B cell (primary cell): ENCODE results near the gene TRIM44. TPM values are rescaled to one million over a fixed set of nuclear protein-coding genes. Genes with fewer than 3 reads are reported as not detected.

ENCODE experiments used
- ATAC-seq: fragments of 200-7000 bp; cut with Tn5 transposase; one replicate; pipeline ENCODE4 v1.10.0; 2021; ENCODE audit warnings: low read depth, mild to moderate bottlenecking, moderate number of reproducible peaks, moderate library complexity
- CTCF ChIA-PET: fragments of 350-600 bp; sonication (Branson Sonifier 250); formaldehyde crosslinking; loops from one replicate; lab custom pipeline; 2021; ENCODE audit warnings: antibody characterized with exemption, inconsistent platforms; lab: Charles Lee
- POLR2A ChIA-PET: fragments of 350-600 bp; sonication (Branson Sonifier 250); formaldehyde crosslinking; loops from one replicate; lab custom pipeline; 2021; ENCODE audit warnings: antibody characterized with exemption; lab: Charles Lee
- DNase-seq: peaks from one replicate; pipeline ENCODE4 v3.0.0; 2013
- H2AFZ ChIP-seq: 2 replicates; pipeline ENCODE4 v1.6.1; 2012; ENCODE audit warnings: mild to moderate bottlenecking, low read depth, low read length; ENCODE audit not compliant: insufficient read depth, poor library complexity, severe bottlenecking
- H3K27ac ChIP-seq, 2 donors: 1 replicate in 1 of 2; 2 replicates in 1 of 2; pipeline ENCODE4 v1.5.1; 2012 to 2013; ENCODE audit warnings: low read length in 2 of 2, mild to moderate bottlenecking in 2 of 2, moderate library complexity in 1 of 2
- H3K27me3 ChIP-seq, 4 experiments: fragments of 200-600 bp in 1 of 4; sonication (generic) in 1 of 4; replicated peaks in 1 of 4; 1 replicate in 2 of 4; 2 replicates in 2 of 4; pipeline versions ENCODE4 v1.6.1 to v1.7.0; 2013 to 2016; ENCODE audit warnings: low read length in 3 of 4, mild to moderate bottlenecking in 2 of 4, mixed read lengths in 1 of 4, moderate library complexity in 1 of 4; ENCODE audit not compliant: insufficient read depth in 4 of 4, control insufficient read depth in 3 of 4; ENCODE audit errors: control extremely low read depth in 1 of 4
- H3K36me3 ChIP-seq, 2 experiments: replicated peaks in 1 of 2; 1 replicate in 1 of 2; 2 replicates in 1 of 2; pipeline versions ENCODE4 v1.6.1 to v1.7.1; 2013; ENCODE audit warnings: low read length in 1 of 2; ENCODE audit not compliant: insufficient read depth in 2 of 2, control insufficient read depth in 1 of 2; ENCODE audit errors: control extremely low read depth in 1 of 2, extremely low read depth in 1 of 2
- H3K4me1 ChIP-seq, 2 donors: fragments of 200-600 bp in 1 of 2; sonication (generic) in 1 of 2; 1 replicate in 1 of 2; 2 replicates in 1 of 2; pipeline versions ENCODE4 v1.5.1 to v1.6.1; 2013 to 2017; ENCODE audit warnings: low read length in 2 of 2; ENCODE audit not compliant: control insufficient read depth in 2 of 2, insufficient read depth in 2 of 2
- H3K4me2 ChIP-seq: replicated peaks from 2 replicates; pipeline ENCODE3; 2012; ENCODE audit warnings: mild to moderate bottlenecking, low read depth, low read length; ENCODE audit not compliant: poor library complexity, severe bottlenecking
- H3K4me3 ChIP-seq, 5 experiments: fragments of 200-600 bp in 1 of 5; sonication (generic) in 1 of 5; 1 replicate in 3 of 5; 2 replicates in 2 of 5; pipeline versions ENCODE4 v1.5.1 to v1.7.0; 2011 to 2016; ENCODE audit warnings: low read length in 4 of 5, mild to moderate bottlenecking in 4 of 5, low read depth in 2 of 5, control low read depth in 1 of 5, moderate library complexity in 1 of 5; ENCODE audit not compliant: insufficient read depth in 1 of 5; ENCODE audit errors: control extremely low read depth in 1 of 5, extremely low read depth in 1 of 5
- H3K79me2 ChIP-seq: fragments of 200-600 bp; sonication (generic); one replicate; pipeline ENCODE4 v1.6.0; 2016; ENCODE audit warnings: low read length; ENCODE audit not compliant: control insufficient read depth, insufficient read depth
- H3K9ac ChIP-seq: fragments of 200-600 bp; sonication (generic); 2 replicates; pipeline ENCODE4 v1.6.1; 2017; ENCODE audit warnings: mild to moderate bottlenecking, low read length, moderate library complexity
- H3K9me3 ChIP-seq, 3 donors: one replicate each; pipeline versions ENCODE4 v1.6.1 to v1.7.1; 2013; ENCODE audit warnings: low read length in 2 of 3; ENCODE audit not compliant: control insufficient read depth in 2 of 3, insufficient read depth in 1 of 3; ENCODE audit errors: control extremely low read depth in 1 of 3
- H4K20me1 ChIP-seq: 2 replicates; pipeline ENCODE4 v1.6.0; 2012; ENCODE audit warnings: mild to moderate bottlenecking, low read length; ENCODE audit not compliant: insufficient read depth, control insufficient read depth, poor library complexity, severe bottlenecking
- H3K27ac Mint-ChIP-seq: one replicate; pipeline ENCODE4 v1.8.0; 2021; ENCODE audit warnings: mixed read lengths
- H3K27me3 Mint-ChIP-seq: one replicate; pipeline ENCODE4 v1.8.0; 2021; ENCODE audit warnings: mixed read lengths
- H3K4me1 Mint-ChIP-seq: one replicate; pipeline ENCODE4 v1.8.0; 2021; ENCODE audit warnings: mixed read lengths
- H3K4me3 Mint-ChIP-seq: one replicate; pipeline ENCODE4 v1.8.0; 2021; ENCODE audit warnings: mixed read lengths
- H3K9me3 Mint-ChIP-seq: one replicate; pipeline ENCODE4 v1.8.0; 2022; ENCODE audit warnings: mixed read lengths; ENCODE audit not compliant: insufficient read depth
- CTCF ChIP-seq: fragments of 200-600 bp; IDR thresholded peaks from one replicate; pipeline ENCODE4 v1.8.0; 2022; ENCODE audit warnings: antibody characterized with exemption, mild to moderate bottlenecking
- EZH2 ChIP-seq: IDR thresholded peaks from 2 replicates; pipeline ENCODE4 v1.6.1; 2012; ENCODE audit warnings: borderline replicate concordance, low read depth, mild to moderate bottlenecking, moderate library complexity, low read length; ENCODE audit not compliant: insufficient read depth, poor library complexity, severe bottlenecking
- WGBS: methylation state at CpG from one replicate; pipeline ENCODE4 v1.1.5; 2013; ENCODE audit warnings: missing lambda C conversion rate; ENCODE audit not compliant: insufficient coverage; 5-methylcytosine and 5-hydroxymethylcytosine counted together
- intact Hi-C: fragments of 100-400 bp; cut with micrococcal nuclease; formaldehyde crosslinking; loops from one replicate; pipeline ENCODE4 v1.10.0; 2022
- polyA plus RNA-seq: library from polyadenylated mRNA; depleted of rRNA; stranded (reverse); fragments of >200 nt; gene quantifications from 2 replicates; pipeline ENCODE4 v1.2.3, GENCODE V29; 2012
- total RNA-seq, 2 donors: library from RNA; stranded (reverse); fragments of 120-200 nt in 1 of 2; gene quantifications; 1 replicate in 1 of 2; 2 replicates in 1 of 2; pipeline versions ENCODE4 v1.2.3 to v1.2.4, GENCODE V29; 2013 to 2022

The TRIM44 gene
- total and polyA plus RNA-seq, 2 donors (not counting 1 experiment from before 2014, with no cell fraction given), result 39.1 to 71.1 TPM

GRCh38 chr11:35780951-35781860 lies 118.6 kb downstream of the TRIM44 start:
- intact Hi-C loops, result no loop called here
- Histone ChIP-seq H3K79me2 (peaks cover 24% of the 10 kb centered on the region), H3K4me2 (no peak overlapping the region), H3K4me3 (no peak overlapping the region), H2AFZ (no peak overlapping the region), H3K27ac (no peak overlapping the region), H3K9ac (no peak overlapping the region), H4K20me1 (peaks cover 36% of the 10 kb centered on the region), H3K27me3 (no peaks in the 10 kb centered on the region), H3K4me1 (peaks cover 0 to 5% of the 10 kb centered on the region in 2 donors), H3K9me3 (peaks cover 0 to 10% (median 8%) of the 10 kb centered on the region in 3 donors), H3K36me3 (no peaks in the 10 kb centered on the region)
- Mint-ChIP-seq H3K4me1 (peaks cover 43% of the 10 kb centered on the region), H3K27ac (no peak overlapping the region), H3K4me3 (no peak overlapping the region), H3K9me3 (peaks cover 11% of the 10 kb centered on the region), H3K27me3 (no peaks in the 10 kb centered on the region)
- DNase-seq, result no peak
- WGBS, result 80% methylated on average over 7 of the region's 7 CpGs
- POLR2A ChIA-PET, result no interaction called here
- no peak for TF ChIP-seq EZH2
- no peak for TF ChIP-seq CTCF
- CTCF ChIA-PET, result interaction anchor here (0.7 kb wide), 1 partner anchor 11 kb away, joined by 5 read pairs; no protein-coding TSS in a partner anchor
- no peak for ATAC-seq

- Mint-ChIP-seq H3K4me3 (no peak overlapping the region), H3K27me3 (no peaks in the 10 kb centered on the region), H3K4me1 (peaks cover 44% of the 10 kb centered on the region), H3K27ac (no peak overlapping the region), H3K9me3 (peaks cover 9% of the 10 kb centered on the region)
- CTCF ChIA-PET, result no interaction called here
- Histone ChIP-seq H3K4me2 (no peak overlapping the region), H3K27me3 (no peaks in the 10 kb centered on the region), H3K9ac (no peak overlapping the region), H2AFZ (no peak overlapping the region), H3K79me2 (peaks cover 31% of the 10 kb centered on the region), H3K36me3 (no peaks in the 10 kb centered on the region), H4K20me1 (peaks cover 41% of the 10 kb centered on the region), H3K4me1 (peaks cover 0 to 5% of the 10 kb centered on the region in 2 donors), H3K4me3 (no peak overlapping the region), H3K9me3 (peaks cover 0 to 10% (median 8%) of the 10 kb centered on the region in 3 donors), H3K27ac (no peak overlapping the region)
- DNase-seq (no peak), ATAC-seq (no peak)
- TF ChIP-seq EZH2, result no peak
- TF ChIP-seq CTCF, result no peak
- intact Hi-C loops, result no loop called here
- WGBS, result no CpG with 5 or more reads among the region's 3 CpGs
- POLR2A ChIA-PET, result no interaction called here
Observed at GRCh38 chr11:35781861-35782470, 119.4 kb downstream of the TRIM44 start.
